Mononuclear cell (primary cell): ENCODE measurements around the gene CTNND2. TPM values are rescaled to one million over a fixed set of nuclear protein-coding genes. Genes with fewer than 3 reads are reported as not detected.

Source experiments
- H3K27me3 ChIP-seq: 2 replicates; pipeline ENCODE4 v1.6.0; 2011; ENCODE audit warnings: low read length, control low read depth; ENCODE audit not compliant: insufficient read depth
- H3K4me1 ChIP-seq: 2 replicates; pipeline ENCODE4 v1.5.1; 2011; ENCODE audit warnings: mild to moderate bottlenecking, low read length, control low read depth; ENCODE audit not compliant: insufficient read depth
- H3K4me3 ChIP-seq: 2 replicates; pipeline ENCODE4 v1.5.1; 2011; ENCODE audit warnings: mild to moderate bottlenecking, low read length, moderate library complexity
- H3K9me3 ChIP-seq: 2 replicates; pipeline ENCODE4 v1.5.1; 2011; ENCODE audit warnings: low read depth, mild to moderate bottlenecking, control low read depth, low read length
- total RNA-seq: library from RNA; depleted of rRNA; stranded (reverse); fragments of >200 nt; gene quantifications from one replicate; pipeline ENCODE4 v1.2.3, GENCODE V29; 2012

The CTNND2 gene
- total RNA-seq, 1 donor: not detected

- H3K4me3 ChIP-seq: no peak overlapping the region
- no peaks in the 10 kb centered on the region for H3K4me1 ChIP-seq
- no peaks in the 10 kb centered on the region for H3K9me3 ChIP-seq
- H3K27me3 ChIP-seq: no peaks in the 10 kb centered on the region
Observed at GRCh38 chr5:10934783-10935355, 969.4 kb downstream of the CTNND2 start.

- H3K9me3 ChIP-seq: no peaks in the 10 kb centered on the region
- H3K4me3 ChIP-seq: no peak overlapping the region
- no peaks in the 10 kb centered on the region for H3K4me1 ChIP-seq
- H3K27me3 ChIP-seq: no peaks in the 10 kb centered on the region
Observed at GRCh38 chr5:10933121-10933520, 971.1 kb downstream of the CTNND2 start.

GRCh38 chr5:10932426-10932825, 971.8 kb downstream of the CTNND2 start:
- Histone ChIP-seq H3K4me3 (no peak overlapping the region), H3K27me3 (no peaks in the 10 kb centered on the region), H3K9me3 (no peaks in the 10 kb centered on the region), H3K4me1 (no peaks in the 10 kb centered on the region)

GRCh38 chr5:10927608-10928007, 976.6 kb downstream of the CTNND2 start:
- Histone ChIP-seq H3K9me3 (no peaks in the 10 kb centered on the region), H3K27me3 (no peaks in the 10 kb centered on the region), H3K4me3 (no peak overlapping the region), H3K4me1 (no peaks in the 10 kb centered on the region)

- no peaks in the 10 kb centered on the region for H3K4me1 ChIP-seq
Observed at GRCh38 chr5:10923310-10923709, 980.9 kb downstream of the CTNND2 start.

More at GRCh38 chr5:10923310-10923709, 980.9 kb downstream of the CTNND2 start:
- Histone ChIP-seq H3K27me3 (peaks cover 3% of the 10 kb centered on the region), H3K4me3 (no peak overlapping the region), H3K9me3 (no peaks in the 10 kb centered on the region)
